GM23248 (cell line): ENCODE results near the gene LYST.

Experiments
- EZH2 ChIP-seq: fragments of 200-600 bp; sonication (generic); IDR thresholded peaks from 2 replicates; pipeline ENCODE4 v1.6.1; 2018; ENCODE audit warnings: antibody characterized with exemption, mild to moderate bottlenecking; ENCODE audit not compliant: insufficient read depth, poor library complexity, severe bottlenecking
- EZH2phosphoT487 ChIP-seq: fragments of 200-600 bp; sonication (generic); IDR thresholded peaks from 2 replicates; pipeline ENCODE4 v1.6.1; 2018; ENCODE audit warnings: antibody characterized with exemption, moderate library complexity, mild to moderate bottlenecking, low read depth; ENCODE audit not compliant: insufficient read depth

- 0 out of 2 replicates have a peak, but pooled peaks have one; percentile 43 for TF ChIP-seq EZH2phosphoT487
- no peak for TF ChIP-seq EZH2
These were observed 217.7 kb downstream of the LYST start for GRCh38 chr1:235648954-235649367.
